H1 (cell line): Measurements from ENCODE around the gene SLC24A3. TPM values are rescaled to one million over a fixed set of nuclear protein-coding genes. Genes with fewer than 3 reads are reported as not detected.

Source experiments
- CHD7 ChIP-seq: fragments of 300-600 bp; sonication (generic); IDR thresholded peaks from 2 replicates; pipeline ENCODE4 v1.7.1; 2012; ENCODE audit warnings: low read length, moderate library complexity, mild to moderate bottlenecking, inconsistent platforms; ENCODE audit not compliant: insufficient replicate concordance
- CTCF ChIP-seq, 3 experiments: IDR thresholded peaks; 1 replicate in 2 of 3; 2 replicates in 1 of 3; pipeline versions ENCODE4 v1.5.1 to v1.6.1; 2011; ENCODE audit warnings: low read length in 3 of 3, mild to moderate bottlenecking in 3 of 3, inconsistent platforms in 2 of 3, low read depth in 1 of 3, moderate library complexity in 1 of 3; ENCODE audit not compliant: insufficient read depth in 1 of 3; ENCODE audit errors: control extremely low read depth in 1 of 3
- EGR1 ChIP-seq: IDR thresholded peaks from 2 replicates; pipeline ENCODE4 v1.6.1; 2011; ENCODE audit warnings: low read depth, low read length, borderline replicate concordance
- JUND ChIP-seq: IDR thresholded peaks from 2 replicates; pipeline ENCODE4 v1.6.1; 2011; ENCODE audit warnings: mild to moderate bottlenecking, improper control_type of control experiment, low read length
- NANOG ChIP-seq: IDR thresholded peaks from 2 replicates; pipeline ENCODE4 v1.6.1; 2011; ENCODE audit warnings: low read length, low read depth, mild to moderate bottlenecking, inconsistent platforms; ENCODE audit not compliant: insufficient read depth, poor library complexity, severe bottlenecking
- RBBP5 ChIP-seq: IDR thresholded peaks from 2 replicates; pipeline ENCODE4 v1.7.1; 2012; ENCODE audit warnings: low read depth, mild to moderate bottlenecking, inconsistent platforms, low read length, moderate library complexity, borderline replicate concordance
- TAF7 ChIP-seq: optimal IDR thresholded peaks from 2 replicates; pipeline ENCODE3; 2011; ENCODE audit warnings: low read depth, mild to moderate bottlenecking, inconsistent platforms, low read length, moderate library complexity, borderline replicate concordance
- YY1 ChIP-seq: IDR thresholded peaks from 2 replicates; pipeline ENCODE4 v1.6.1; 2011; ENCODE audit warnings: low read depth, mild to moderate bottlenecking, low read length
- ZNF274 ChIP-seq: IDR thresholded peaks from 2 replicates; pipeline ENCODE4 v1.7.0; 2012; ENCODE audit warnings: low read length, borderline replicate concordance; ENCODE audit errors: extremely low read depth
- polyA plus RNA-seq, 7 experiments: library from polyadenylated mRNA; depleted of rRNA in 3 of 7; stranded (reverse) in 5 of 7; unstranded in 2 of 7; fragments of >200 nt in 5 of 7; fragments of 200-250 nt in 2 of 7; gene quantifications; 1 replicate in 5 of 7; 2 replicates in 1 of 7; 4 replicates in 1 of 7; pipeline versions ENCODE4 v1.2.1 to v1.2.3, GENCODE V29; 2011 to 2013; ENCODE audit warnings: missing spikeins in 2 of 7, mixed read lengths in 2 of 7
- total RNA-seq: library from RNA; stranded (reverse); fragmentation: NEBNext Ultra II Directional; extraction: Animal tissue kit (Norgen Biotek cat#: 25700); gene quantifications from 2 replicates; pipeline ENCODE4 v1.2.1, GENCODE V29; 2021

SLC24A3 gene
- total and polyA plus RNA-seq, 2 of the 8 experiments (the other 6 are each of a cell fraction or from before 2014, with no cell fraction given): 4.5 to 6.3 TPM

GRCh38 chr20:19320005-19320404, 107.6 kb downstream of the SLC24A3 start (continued):
- TF ChIP-seq CHD7 (no peak), TAF7 (no peak), JUND (no peak), ZNF274 (no peak), EGR1 (no peak), NANOG (no peak), CTCF (IDR thresholded peaks at IDR 0.05; ENCODE audit: control extremely low read depth in 1 of 3, insufficient read depth in 1 of 3, low read depth in 1 of 3, low read length in 3 of 3) (no peak), RBBP5 (no peak), YY1 (no peak)
